HL-60/S4 treated with phorbol 12-myristate 13-acetate at 8.2 ng/mL for 4 days and 3 days (cell line): ENCODE data around the gene GPR82.
"Not testable (repeated sequence)": the region's sequence is repeated elsewhere in the genome, so short reads cannot be mapped to it uniquely, and the experiment has no call there.

Experiments used
- in situ Hi-C: fragments of 300-500 bp; cut with MboI; formaldehyde crosslinking; loops from 2 replicates; pipeline ENCODE4 v1.15.0; 2022; ENCODE audit warnings: low sequenced_read_pairs

GPR82 gene

GRCh38 chrX:41718481-41719235 is 5.3 kb upstream of the GPR82 start:
- in situ Hi-C loops, result no loop called here

DNA sequence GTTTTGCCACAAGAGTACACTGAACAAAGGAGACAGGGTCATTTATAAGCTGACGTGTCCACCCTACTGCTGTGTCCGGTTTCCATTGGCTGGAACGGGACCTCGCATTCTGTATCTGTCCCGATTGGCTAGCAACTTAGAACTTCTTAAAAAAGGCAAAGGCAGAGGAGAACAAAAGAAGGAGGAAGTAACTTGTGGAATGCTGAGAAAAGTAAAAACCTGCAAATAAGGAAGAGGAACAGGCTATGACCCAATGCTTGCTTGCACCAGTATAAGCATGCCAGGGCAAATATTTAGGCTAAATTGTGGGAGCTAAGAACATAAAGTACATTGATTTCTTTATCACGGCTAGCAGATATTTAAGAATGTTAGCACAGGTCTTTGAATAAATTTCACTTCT is 4.4 kb upstream of the GPR82 start:
- in situ Hi-C loops, result not testable (repeated sequence)

DNA sequence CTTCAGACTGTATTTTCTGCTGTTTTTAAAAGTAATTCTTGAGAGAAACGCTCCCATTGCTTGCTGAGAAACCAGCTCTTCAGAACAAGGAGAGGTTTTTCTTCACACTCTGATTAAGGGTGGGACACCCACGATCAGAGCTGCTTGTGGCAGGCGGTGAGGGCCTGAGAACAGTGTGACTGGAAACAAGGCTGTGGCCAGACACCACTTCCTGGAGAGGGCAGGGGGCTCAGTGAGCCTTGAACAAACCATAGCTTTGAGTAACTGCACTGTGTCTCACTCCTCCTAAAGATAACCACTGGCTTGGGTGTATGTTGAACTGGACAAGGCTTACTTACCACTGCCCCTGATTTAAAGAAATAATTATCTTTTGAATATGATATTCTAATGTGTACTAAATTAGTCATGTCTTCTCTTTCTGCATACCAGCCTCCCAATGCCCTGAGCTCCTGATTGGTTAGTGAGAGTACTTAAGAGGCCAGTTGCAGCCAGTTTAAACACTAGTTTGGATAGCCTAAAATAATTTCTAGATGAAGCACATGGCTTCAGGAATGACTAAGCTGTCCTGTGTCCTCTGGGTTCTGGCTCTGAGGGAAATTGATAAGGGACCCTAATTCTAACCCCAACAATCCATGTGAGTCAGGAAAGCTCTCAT is 3.7 kb upstream of the GPR82 start:
- in situ Hi-C loops, result no loop called here

- in situ Hi-C loops, result no loop called here
These were observed 2.4 kb upstream of the GPR82 start for GRCh38 chrX:41721590-41721989.

GRCh38 chrX:41722214-41722613 is 1.8 kb upstream of the GPR82 start:
- in situ Hi-C loops, result no loop called here

DNA sequence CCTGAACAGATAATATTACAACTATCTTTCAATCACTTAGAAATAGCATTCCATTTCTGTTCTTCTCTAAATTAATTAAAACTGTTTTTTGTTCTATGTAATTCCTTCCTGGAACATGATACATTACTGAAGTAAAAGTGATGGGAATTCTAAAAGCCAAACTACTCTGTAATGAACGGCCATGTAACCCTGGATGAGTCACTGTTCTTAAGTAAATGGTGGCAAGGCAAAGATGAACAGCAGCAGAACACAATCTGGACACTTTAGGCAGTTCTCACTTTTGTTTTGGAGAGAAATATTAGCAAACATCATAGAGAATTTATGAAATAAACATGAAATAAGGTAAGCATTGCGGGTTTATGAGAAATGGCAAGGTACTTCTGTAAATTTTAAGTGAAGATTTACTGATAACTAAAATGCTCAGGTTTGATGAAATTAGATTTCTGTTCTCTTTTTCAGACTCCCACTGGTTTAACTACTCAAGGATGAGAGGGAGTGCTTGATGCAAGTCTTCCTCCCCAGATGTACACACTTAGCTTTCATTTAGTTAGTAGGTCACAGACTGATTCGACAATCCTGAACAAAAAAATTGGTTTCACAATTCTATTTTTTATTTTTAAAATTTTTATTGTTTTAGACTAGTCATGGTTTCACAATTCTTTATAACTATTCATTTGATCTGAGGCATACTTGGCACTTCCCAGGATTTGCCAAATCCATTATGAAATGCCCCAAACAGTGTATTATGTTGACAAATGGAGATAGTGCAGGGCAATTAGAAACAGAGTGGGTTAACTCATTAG is 964 bp upstream of the GPR82 start:
- in situ Hi-C loops, result no loop called here

DNA sequence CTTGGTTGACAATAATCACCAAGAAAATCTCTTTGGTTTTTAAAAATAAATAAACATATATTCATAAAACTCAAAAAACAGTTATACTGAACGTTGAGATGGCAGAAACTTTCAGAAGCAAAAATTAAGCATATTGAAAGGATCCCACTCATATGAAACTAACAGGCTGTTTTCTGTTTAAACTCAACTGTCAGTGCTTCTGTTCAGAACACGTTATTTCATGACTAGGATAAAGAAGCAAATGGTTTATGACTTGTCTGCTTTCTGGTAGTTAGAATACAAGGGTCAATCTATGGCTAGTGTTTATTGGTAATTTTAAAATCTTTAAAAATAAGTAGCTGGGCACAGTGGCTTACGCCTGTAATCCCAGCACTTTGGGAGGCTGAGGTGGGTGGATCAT is 4.1 kb downstream of the GPR82 start:
- in situ Hi-C loops, result loop anchor here (25.0 kb wide), 1 partner anchor 166 kb away; no protein-coding TSS in a partner anchor

GRCh38 chrX:41730081-41730480 is 6.1 kb downstream of the GPR82 start:
- in situ Hi-C loops, result loop anchor here (25.0 kb wide), 1 partner anchor 168 kb away; no protein-coding TSS in a partner anchor

DNA sequence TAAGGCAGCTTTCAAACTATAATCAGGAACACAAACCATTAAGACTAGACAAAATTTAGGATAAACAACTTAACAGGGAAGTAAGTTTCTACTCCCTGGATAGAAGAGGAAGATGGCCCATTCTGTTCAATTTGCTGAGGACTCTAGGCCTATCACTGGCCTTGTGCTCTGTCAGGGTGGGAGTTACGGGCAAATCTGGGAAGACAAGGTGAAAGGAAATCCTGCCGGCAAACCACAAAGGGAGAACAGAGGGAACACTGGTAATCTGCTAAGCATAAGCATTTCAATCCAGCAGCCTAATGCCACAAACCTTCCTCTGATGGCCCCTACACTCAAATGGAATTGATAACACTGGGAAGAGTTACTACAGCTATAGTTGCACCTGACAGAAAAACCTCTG is 8.3 kb downstream of the GPR82 start:
- in situ Hi-C loops, result loop anchor here (25.0 kb wide), 1 partner anchor 170 kb away; no protein-coding TSS in a partner anchor

GRCh38 chrX:41733939-41734338 is 10.0 kb downstream of the GPR82 start:
- in situ Hi-C loops, result loop anchor here (25.0 kb wide), 1 partner anchor 172 kb away; no protein-coding TSS in a partner anchor

GRCh38 chrX:41734530-41734929 is 10.5 kb downstream of the GPR82 start:
- in situ Hi-C loops, result loop anchor here (25.0 kb wide), 1 partner anchor 172 kb away; no protein-coding TSS in a partner anchor

DNA sequence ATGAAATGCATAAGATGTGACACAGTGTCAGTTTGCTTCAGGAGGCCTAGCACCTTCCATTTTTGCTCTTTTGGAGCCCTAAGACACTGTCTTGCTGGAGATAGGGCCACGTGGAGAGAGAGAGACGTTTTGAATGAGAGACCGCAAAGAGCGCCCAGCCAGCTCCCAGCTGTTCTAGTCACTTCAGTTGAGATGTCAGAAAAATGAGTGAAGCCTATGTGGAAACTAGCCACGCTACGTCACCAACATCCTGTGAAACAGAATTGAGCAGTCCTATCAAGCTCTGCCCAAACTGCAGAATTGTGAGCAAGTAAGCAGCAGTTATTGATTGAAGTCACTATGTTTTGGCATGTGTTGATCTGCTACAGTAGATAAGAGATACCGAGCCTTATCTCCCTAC is 13.1 kb downstream of the GPR82 start:
- in situ Hi-C loops, result loop anchor here (25.0 kb wide), 1 partner anchor 175 kb away; no protein-coding TSS in a partner anchor

- in situ Hi-C loops, result loop anchor here (25.0 kb wide), 1 partner anchor 178 kb away; no protein-coding TSS in a partner anchor
These were observed 15.9 kb downstream of the GPR82 start for GRCh38 chrX:41739871-41740270.

DNA sequence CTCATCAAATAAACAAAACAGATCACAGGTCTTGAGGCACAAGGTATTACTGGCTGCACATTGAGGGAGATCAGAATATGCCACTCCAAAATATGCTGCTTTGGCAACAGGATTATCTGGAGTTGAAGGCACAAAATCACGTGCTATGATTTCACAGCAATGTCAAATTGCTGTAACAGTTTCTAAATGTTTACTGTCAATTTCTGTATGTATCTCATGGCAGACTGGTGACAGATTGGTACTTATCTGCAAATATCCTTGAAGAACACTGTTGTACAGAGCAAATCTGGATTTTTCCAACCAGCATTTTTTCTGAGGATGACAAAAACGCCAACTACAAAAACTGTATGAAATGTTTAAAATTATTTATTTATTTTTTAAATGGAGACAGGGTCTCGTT is 26.7 kb downstream of the GPR82 start:
- in situ Hi-C loops, result no loop called here

DNA sequence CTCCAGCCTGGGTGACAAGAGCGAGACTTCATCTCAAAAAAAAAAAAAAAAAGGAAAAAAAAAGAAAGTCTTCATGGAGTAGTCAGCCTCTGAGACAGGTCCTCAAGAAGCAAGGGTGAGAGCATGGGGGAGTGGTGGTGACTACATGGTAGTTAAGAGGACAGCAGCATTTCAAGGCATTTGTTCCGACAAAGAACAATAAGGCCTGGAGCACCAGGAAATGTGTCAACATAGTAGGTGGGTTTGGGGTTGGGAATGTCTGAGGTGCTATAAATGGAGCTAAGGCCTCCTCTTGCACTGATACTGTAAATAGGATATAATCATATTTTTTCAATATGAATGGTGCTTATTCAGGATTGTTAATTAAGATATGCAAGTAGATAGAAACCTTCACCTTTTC is 34.4 kb downstream of the GPR82 start:
- in situ Hi-C loops, result no loop called here

- in situ Hi-C loops, result no loop called here
These were observed 35.8 kb downstream of the GPR82 start for GRCh38 chrX:41759817-41760216.

DNA sequence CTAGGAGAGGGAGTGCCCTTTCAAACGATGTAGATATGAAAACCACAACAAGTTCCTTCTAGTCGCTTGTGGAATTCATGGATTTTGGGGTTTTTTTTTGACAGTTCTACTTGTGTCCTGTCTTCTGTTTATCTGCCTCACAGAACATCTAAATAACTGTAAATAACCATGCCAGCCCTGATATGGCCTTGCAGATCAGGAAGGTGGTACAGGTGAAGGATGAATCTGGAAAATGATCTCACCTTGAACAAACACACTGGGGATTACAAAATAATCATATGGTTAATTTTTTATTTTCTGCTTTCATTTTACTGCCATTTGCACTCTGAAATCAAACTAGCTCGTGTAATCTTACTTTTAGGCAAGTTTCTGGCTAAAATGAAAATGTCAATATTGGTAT is 37.2 kb downstream of the GPR82 start:
- in situ Hi-C loops, result no loop called here

DNA sequence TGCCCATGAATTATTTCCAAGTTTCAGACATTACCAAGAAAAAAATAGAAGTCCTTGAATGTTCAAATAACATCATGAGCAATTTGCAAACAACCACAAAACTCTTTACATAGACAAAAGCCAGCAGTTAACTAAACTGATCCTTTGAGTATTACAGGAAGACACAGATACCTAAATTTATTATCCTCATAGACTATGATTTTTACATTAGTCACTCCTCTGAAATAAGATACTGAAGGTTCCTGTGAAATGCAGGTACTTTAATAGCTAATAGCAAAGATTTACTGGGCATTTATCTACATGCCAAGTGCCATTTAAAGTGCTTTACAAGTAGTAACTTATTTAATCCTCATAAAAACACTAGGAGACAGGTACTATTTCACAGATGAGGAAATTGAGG is 37.7 kb downstream of the GPR82 start:
- in situ Hi-C loops, result no loop called here

DNA sequence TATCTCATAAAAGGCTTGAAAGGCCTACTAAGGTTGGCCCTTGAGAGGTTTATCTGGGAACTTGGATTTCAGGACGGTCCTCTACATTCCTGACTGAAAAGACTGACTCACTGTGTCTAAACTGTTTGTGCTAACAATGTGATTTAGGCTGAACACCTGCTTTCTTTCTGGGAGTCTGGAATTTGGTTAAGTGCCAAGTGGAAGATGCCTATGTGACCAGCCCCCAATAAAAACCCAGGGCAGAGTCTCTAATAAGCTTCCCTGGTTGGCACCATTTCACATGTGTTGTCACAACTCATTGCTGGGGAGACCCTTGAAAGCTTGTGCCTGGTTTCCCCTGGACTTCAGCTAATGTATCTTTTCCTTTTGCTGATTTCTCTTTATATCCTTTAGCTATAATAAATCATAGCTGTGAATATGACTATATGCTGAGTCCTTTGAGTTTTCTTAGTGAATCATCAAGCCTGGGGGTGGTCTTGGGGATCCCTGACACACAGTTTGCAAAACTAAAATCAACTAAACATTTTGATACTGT is 55.1 kb downstream of the GPR82 start:
- in situ Hi-C loops, result loop anchor here (25.0 kb wide), 1 partner anchor 1783 kb away; no protein-coding TSS in a partner anchor
